Activated CD4-positive, alpha-beta T cell treated with anti-CD3 and anti-CD28 coated beads, Interleukin-2, amount 10 ng/mL, durations not matched to agents 24 days and 14 days (primary cell): ENCODE measurements around the gene CGB1. TPM values are rescaled to one million over a fixed set of nuclear protein-coding genes. Genes with fewer than 3 reads are reported as not detected.
A peak's percentile ranks its signal among the peaks of the same experiment; 100 is the strongest.
"Not testable (repeated sequence)": the region's sequence is repeated elsewhere in the genome, so short reads cannot be mapped to it uniquely, and the experiment has no call there.

Experiments
- DNase-seq: peaks from one replicate; pipeline ENCODE4 v3.0.0; 2022
- H3K27ac Mint-ChIP-seq: one replicate; pipeline ENCODE4 v1.8.0; 2022; ENCODE audit warnings: mild to moderate bottlenecking, mixed read lengths
- H3K27me3 Mint-ChIP-seq: one replicate; pipeline ENCODE4 v1.8.0; 2022; ENCODE audit warnings: mixed read lengths
- H3K36me3 Mint-ChIP-seq: one replicate; pipeline ENCODE4 v1.8.0; 2022; ENCODE audit warnings: low read depth, mild to moderate bottlenecking, mixed read lengths
- H3K4me1 Mint-ChIP-seq: one replicate; pipeline ENCODE4 v1.8.0; 2021; ENCODE audit warnings: mixed read lengths
- H3K4me3 Mint-ChIP-seq: one replicate; pipeline ENCODE4 v1.8.0; 2022; ENCODE audit warnings: mild to moderate bottlenecking, moderate library complexity, mixed read lengths
- H3K9me3 Mint-ChIP-seq: one replicate; pipeline ENCODE4 v1.8.0; 2021; ENCODE audit warnings: mixed read lengths
- intact Hi-C: fragments of 100-400 bp; cut with micrococcal nuclease; formaldehyde crosslinking; loops from one replicate; pipeline ENCODE4 v1.15.1; 2023
- total RNA-seq: library from RNA; stranded (reverse); gene quantifications from 2 replicates; pipeline ENCODE4 v1.2.3, GENCODE V29; 2022

Gene CGB1
- total RNA-seq, 1 donor from 2014 or later: not detected

DNA sequence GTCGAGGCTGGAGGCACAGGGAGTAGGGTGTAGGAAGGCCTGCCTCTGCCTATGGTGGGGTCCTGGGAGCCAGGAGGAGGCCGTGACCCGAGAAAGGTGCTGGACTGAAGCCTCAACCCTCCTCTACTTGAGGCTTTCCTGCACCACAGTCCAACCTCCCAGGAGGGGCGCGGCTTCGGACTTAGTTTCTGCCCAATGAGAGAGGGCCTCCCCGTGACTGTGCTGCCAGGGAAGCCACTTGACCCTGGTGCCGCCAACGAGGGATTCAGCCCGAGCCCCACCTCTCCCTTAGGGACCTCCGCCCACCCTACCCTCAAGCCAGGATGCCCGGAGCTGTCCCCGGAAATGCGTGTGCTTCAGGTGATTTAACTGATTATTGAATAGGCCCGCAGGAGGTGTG lies 12.5 kb downstream of the CGB1 start, which contains the start of gene CGB3:
Gene CGB3 (minus strand): TSS at position 101 of the 400 bp plus-strand sequence. CDS start 362 bp downstream, outside the sequence.
- DNase-seq, H3K4me3 Mint-ChIP-seq, H3K9me3 Mint-ChIP-seq, H3K27ac Mint-ChIP-seq, H3K36me3 Mint-ChIP-seq, intact Hi-C loops: not testable (repeated sequence)
- H3K4me1 Mint-ChIP-seq: peaks cover 11% of the 10 kb centered on the region
- H3K27me3 Mint-ChIP-seq: peaks cover 20% of the 10 kb centered on the region

DNA sequence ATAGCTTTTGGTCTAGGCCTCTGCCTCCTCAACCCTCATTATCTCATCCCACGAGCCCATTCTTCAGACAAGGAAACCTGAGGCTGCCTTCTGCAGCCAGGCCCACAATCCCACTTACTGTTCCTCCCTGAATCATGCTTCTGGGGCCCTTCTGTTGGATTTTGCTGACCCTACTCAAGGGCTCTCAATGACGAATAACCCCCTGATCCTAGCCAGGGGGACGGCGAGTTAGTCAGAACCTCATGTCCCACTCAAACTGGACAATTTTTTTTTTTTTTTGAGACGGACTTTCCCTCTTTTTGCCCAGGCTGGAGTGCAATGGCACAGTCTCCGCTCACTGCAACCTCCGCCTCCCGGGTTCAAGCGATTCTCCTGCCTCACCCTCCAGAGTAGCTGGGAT lies 14.6 kb downstream of the CGB1 start:
- Mint-ChIP-seq H3K27me3 (peaks cover 27% of the 10 kb centered on the region), H3K9me3 (no peaks in the 10 kb centered on the region), H3K4me3 (no peak overlapping the region), H3K4me1 (peaks cover 20% of the 10 kb centered on the region), H3K36me3 (no peaks in the 10 kb centered on the region), H3K27ac (no peak overlapping the region)
- DNase-seq: no peak
- intact Hi-C loops: no loop called here

DNA sequence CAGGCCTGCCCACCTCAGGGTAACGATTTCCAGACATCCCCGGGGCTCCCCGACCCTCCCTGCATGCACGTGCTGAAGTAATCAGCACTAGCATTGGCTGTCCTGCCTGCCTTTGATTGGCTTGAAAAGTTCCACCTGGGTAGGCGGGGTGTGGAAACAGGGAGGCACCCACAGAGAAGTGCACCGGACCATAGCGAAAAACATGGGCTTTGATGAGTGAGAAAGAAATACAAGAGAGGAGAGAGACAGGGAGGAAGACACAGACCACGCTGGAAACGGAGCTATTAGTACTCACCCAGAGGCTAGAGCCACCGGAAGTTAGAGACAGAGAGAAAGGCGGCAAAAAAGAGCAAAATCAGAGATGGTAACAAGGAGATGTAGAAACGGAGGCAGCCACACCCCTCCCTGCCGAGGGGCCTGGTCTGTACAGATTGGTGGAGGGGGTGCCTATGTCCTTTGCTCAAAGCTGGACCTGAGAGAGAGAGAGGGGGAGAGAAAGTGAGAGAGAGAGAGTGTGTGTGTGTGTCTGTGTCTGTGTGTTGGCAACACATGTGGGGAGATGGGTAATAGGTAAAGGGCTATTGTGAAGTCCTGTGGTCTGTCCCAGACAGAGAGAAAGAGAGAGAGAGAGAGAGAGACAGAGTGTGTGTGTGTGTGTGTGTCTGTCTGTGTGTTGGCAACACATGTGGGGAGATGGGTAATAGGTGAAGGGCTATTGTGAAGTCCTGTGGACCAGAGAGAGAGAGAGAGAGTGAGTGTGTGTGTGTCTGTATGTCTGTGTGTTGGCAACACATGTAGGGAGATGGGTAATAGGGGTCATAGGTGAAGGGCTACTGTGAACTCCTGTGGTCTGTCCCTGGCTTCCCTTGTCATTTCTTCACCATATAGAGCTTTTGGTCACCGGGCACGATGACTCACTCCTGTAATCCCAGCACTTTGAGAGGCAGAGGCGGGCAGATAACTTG lies 15.5 kb downstream of the CGB1 start:
- H3K27me3 Mint-ChIP-seq: peaks cover 27% of the 10 kb centered on the region
- no peaks in the 10 kb centered on the region for H3K9me3 Mint-ChIP-seq
- no peaks in the 10 kb centered on the region for H3K36me3 Mint-ChIP-seq
- peaks cover 20% of the 10 kb centered on the region for H3K4me1 Mint-ChIP-seq
- no peak overlapping the region for H3K4me3 Mint-ChIP-seq
- no peak overlapping the region for H3K27ac Mint-ChIP-seq
- DNase-seq: no peak
- intact Hi-C loops: no loop called here

DNA sequence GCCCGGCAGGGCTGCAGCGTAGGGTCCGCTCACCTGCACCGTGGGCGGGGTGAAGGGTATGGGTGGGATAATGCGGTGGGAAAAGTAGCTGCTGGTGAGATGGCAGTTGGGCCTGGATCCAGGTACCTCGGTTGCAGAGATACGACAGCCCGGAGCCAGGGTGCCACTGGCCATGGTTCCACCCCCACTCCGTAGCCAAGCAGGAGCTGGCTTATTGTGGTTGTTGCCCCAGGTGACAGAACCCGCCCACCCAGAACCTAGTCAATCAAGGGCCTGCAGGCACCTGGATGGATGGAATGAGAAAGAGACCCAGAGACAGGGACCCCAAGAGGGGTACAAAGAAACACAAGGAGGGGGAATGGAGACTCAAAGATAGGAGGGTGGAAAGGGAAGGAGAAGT lies 16.4 kb downstream of the CGB1 start:
- intact Hi-C loops: no loop called here
- H3K9me3 Mint-ChIP-seq: no peaks in the 10 kb centered on the region
- H3K36me3 Mint-ChIP-seq: peaks cover 5% of the 10 kb centered on the region
- peaks cover 20% of the 10 kb centered on the region for H3K4me1 Mint-ChIP-seq
- H3K27ac Mint-ChIP-seq: no peak overlapping the region
- DNase-seq: no peak
- peaks cover 27% of the 10 kb centered on the region for H3K27me3 Mint-ChIP-seq
- peak overlapping the region; percentile 84 for H3K4me3 Mint-ChIP-seq

DNA sequence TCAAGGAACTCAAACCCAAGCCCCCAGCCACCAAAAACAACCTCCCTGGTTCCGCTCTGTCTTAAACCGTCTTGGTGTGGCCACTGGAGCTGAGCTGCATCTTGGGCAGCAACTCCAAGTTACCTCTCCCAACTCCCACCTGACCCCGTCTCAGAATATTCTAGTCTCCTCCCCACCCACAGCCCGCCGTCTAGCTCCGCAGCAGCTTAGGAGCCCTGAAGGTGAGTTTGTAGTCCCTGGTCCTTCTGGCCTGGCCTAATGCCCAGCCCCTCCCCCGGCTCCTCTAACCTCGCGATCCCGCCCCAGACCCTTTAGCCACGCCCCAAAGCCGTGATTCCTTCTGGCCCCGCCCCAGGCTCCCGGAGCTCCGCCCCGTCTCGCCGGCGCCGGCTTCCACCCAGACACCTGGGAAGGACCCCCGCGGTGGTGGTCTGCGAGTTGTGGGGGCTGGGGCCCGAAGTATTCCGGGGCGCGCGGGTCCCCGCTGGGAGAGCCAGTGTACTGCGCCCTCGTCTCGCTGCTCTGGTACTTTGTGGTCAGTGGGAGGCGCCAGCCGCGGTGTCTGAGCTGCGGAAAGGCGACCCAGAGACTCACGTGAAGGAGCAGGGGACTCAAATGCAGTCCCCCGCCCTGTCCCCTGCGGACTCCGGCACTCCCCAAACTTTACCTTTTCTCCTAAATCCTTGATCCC lies 17.3 kb downstream of the CGB1 start:
- peaks cover 27% of the 10 kb centered on the region for H3K27me3 Mint-ChIP-seq
- H3K27ac Mint-ChIP-seq: peak overlapping the region; percentile 12
- H3K4me3 Mint-ChIP-seq: peak overlapping the region; percentile 84
- no peaks in the 10 kb centered on the region for H3K9me3 Mint-ChIP-seq
- H3K36me3 Mint-ChIP-seq: peaks cover 5% of the 10 kb centered on the region
- DNase-seq: peak; percentile 90
- intact Hi-C loops: no loop called here
- H3K4me1 Mint-ChIP-seq: peaks cover 20% of the 10 kb centered on the region

DNA sequence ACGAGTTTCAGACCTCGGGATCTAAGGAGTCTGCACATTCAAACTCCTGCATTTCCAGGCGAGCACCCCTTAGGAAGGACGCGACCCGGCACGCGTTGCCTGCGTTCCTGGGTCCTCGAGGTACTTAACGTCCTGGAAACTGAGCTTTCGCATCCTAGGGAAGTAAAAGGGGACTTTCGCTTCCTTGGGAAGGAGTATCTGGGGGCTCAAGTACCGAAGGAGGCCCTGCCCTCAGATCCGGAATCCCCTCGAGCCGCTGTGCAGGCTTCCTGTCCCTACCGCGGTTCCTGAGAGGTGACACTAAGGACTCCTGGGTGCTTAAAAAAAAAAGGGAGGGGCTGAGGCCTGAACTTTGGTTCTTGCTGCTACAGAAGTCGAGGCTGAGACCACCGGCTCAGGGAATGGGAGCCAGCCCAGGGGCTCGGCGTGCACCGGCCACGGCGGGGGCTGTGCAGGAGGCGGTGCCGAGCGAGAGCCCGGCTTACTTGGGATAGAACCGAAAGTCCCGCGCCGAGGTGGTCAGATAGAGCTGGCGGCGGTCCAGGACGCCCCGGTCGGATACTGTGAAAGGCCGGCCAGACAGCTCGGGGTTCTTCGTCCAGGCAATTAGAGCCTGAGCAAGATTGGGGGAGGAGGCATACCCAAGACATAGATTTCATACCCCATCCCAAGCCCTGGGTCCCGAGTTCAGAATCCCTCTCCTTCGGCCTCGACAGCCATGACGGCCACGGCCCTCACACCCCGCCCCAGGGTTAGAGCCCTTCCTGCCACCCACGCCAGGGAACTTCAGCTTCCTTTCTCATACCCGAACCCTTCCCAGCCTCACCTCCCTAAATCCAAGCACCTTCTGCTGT lies 18.1 kb downstream of the CGB1 start:
- Mint-ChIP-seq H3K4me3 (peak overlapping the region; percentile 84), H3K27me3 (peaks cover 27% of the 10 kb centered on the region), H3K4me1 (peaks cover 20% of the 10 kb centered on the region), H3K27ac (peak overlapping the region; percentile 12)
- H3K36me3 Mint-ChIP-seq, H3K9me3 Mint-ChIP-seq, intact Hi-C loops: not testable (repeated sequence)
- peak; percentile 76 for DNase-seq

DNA sequence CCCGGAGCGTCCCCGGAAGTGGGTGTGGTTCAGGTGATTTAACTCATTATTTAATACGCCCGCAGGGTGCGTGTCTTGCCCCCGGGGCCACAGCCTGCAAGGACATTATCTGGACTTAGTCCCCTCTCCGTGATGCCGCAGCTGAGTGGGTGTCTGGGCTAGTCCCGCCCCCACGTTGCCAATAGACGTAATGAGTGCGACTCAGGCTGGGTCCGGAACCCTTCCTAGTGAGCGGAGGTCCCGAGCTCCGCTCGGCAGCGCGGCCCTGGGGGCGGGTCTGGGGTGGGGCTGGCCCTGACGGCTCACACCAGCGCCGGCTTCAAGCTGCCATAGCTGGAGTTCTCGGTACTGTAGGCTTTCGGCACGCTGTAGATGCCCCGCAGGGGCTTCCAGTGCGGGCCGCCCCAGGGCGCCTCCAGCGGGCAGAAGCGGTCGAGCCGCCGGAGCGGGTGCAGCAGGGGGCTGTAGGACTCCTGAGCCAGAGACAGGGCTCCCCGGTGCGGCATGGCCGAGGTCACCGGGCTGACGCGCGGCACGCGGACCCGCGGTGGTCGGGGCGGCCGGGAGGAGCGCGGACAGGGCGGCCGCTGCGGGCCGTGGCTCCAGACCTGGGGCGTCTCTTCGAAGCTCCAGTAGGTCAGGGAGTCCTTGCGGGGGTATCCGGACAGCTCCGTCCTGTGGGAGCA lies 18.9 kb downstream of the CGB1 start:
- Mint-ChIP-seq H3K36me3 (peaks cover 9% of the 10 kb centered on the region), H3K4me3 (peak overlapping the region; percentile 84), H3K9me3 (no peaks in the 10 kb centered on the region), H3K27me3 (peaks cover 27% of the 10 kb centered on the region), H3K27ac (no peak overlapping the region), H3K4me1 (peaks cover 20% of the 10 kb centered on the region)
- peak; percentile 89 for DNase-seq
- intact Hi-C loops: no loop called here

DNA sequence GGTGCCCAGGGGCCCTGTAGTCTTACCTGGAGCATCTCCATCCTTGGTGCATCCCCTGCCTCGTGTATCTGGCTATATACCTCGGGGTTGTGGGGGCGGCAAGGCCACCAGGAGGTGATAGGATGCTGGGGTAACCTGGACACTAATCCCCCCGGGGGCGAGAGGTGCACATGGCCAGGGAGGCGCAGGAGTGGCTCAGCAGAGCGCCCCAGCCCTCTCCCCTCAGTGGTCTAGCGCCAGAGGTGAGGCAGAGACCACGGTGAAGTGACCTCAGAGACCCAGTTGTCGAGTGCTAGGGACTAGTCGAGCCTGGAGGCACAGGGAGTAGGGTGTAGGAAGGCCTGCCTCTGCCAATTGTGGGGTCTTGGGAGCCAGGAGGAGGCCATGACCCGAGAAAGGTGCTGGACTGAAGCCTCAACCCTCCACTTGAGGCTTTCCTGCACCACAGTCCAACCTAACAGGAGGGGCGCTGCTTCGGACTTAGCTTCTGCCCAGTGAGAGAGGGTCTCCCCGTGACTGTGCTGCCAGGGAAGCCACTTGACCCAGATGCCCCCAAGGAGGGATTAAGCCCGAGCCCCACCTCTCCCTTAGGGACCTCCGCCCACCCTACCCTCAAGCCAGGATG lies 19.5 kb downstream of the CGB1 start, which contains the start of gene LHB:
Gene LHB (minus strand): TSS at position 51 of the 625 bp plus-strand sequence. CDS start 10 bp downstream, at position 41.
- Mint-ChIP-seq H3K4me3 (peak within 1 kb of the TSS; percentile 84), H3K36me3 (peaks cover 12% of the 10 kb centered on the region), H3K27me3 (peaks cover 27% of the 10 kb centered on the region), H3K9me3 (no peaks in the 10 kb centered on the region), H3K4me1 (peaks cover 20% of the 10 kb centered on the region), H3K27ac (no peak within 1 kb of the TSS)
- intact Hi-C loops: no loop called here
- no peak for DNase-seq

DNA sequence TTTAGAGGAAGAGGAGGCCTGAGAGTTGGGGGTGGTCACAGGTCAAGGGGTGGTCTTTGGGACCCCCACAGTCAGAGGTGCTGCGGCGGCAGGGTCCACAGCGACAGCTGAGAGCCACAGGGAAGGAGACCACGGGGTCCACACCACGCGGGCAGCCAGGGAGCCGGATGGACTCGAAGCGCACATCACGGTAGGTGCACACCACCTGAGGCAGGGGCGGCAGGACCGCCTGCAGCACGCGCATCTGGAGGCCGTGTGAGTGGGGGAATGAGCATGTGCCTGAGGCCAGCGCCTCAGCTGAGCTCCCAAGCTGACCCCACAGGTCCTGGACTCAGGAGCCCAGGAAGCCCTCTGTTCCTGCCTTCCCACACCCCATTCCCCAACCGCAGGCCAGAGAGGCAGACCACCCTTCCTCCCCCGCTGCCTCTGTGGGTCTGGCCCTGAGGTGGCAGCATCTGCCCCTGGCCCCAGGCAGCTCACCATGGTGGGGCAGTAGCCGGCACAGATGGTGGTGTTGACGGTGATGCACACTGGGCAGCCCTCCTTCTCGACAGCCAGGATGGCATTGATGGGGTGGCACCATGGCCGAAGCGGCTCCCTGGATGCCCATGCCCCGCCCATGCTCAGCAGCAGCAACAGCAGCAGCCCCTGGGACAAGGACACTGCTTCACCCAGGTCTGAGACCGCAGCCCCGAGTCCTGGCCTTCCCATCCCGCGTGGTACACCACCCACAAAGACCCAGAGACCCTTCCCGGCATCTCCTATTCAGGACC lies 20.4 kb downstream of the CGB1 start:
- Mint-ChIP-seq H3K36me3 (peaks cover 17% of the 10 kb centered on the region), H3K9me3 (no peaks in the 10 kb centered on the region), H3K27me3 (peaks cover 24% of the 10 kb centered on the region), H3K4me3 (no peak overlapping the region), H3K27ac (no peak overlapping the region), H3K4me1 (peaks cover 17% of the 10 kb centered on the region)
- DNase-seq: no peak
- intact Hi-C loops: no loop called here

DNA sequence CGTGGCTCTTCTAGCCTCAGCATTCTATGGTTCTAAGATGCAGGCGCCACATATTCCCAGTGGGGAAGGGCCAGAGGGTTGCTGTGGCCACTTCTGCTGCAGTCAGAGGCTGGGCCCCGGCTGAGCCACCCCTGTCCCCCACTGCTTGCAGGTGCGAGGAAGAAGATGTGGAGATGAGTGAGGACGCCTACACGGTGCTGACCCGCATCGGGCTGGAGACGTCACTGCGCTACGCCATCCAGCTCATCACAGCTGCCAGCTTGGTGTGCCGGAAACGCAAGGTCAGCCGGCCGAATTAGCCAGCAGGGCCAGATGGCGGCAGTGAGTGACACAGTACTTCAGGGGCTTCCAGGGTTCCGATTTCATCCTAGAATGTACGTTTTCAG lies 21.8 kb downstream of the CGB1 start:
- no peak for DNase-seq
- intact Hi-C loops: no loop called here
- no peak overlapping the region for H3K4me3 Mint-ChIP-seq

DNA sequence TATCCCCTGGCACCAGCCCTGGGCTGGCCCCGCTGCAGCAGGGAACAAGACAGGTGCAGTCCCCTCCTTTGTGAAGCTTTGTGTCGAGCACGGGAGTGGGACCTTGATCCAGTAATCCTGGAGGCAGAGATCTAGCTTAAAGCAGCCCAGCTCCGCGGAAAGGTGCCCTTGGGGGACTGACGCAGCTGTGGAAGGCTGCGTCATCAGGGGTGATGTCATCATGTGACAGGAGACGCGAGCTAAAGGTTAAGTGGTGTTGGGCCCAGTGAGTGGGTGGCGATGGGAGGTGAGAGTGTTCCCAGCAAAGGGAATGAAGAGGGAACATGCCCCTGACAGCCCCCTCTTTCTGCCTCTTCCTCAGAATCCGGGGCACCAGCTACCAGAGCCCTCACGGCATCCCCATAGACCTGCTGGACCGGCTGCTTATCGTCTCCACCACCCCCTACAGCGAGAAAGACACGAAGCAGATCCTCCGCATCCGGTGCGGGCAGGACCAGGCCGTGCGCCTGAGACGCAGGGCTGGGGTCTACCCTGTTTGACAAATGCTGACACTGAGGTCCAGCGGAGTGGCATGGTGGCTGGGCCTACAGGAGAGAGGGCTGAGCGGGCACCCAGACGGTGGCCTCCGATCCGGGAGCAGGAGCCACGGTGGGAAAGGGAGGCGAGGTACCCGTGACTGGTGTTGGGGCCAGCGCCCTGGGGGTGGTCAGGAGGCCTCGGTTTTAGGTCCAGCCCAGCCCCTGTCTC lies 22.4 kb downstream of the CGB1 start:
- intact Hi-C loops: no loop called here
- Mint-ChIP-seq H3K36me3 (peaks cover 30% of the 10 kb centered on the region), H3K9me3 (no peaks in the 10 kb centered on the region), H3K4me3 (no peak overlapping the region), H3K27ac (no peak overlapping the region), H3K27me3 (peaks cover 8% of the 10 kb centered on the region), H3K4me1 (peaks cover 10% of the 10 kb centered on the region)
- no peak for DNase-seq

More for the DNA sequence above, 21.8 kb downstream of the CGB1 start:
- Mint-ChIP-seq H3K9me3 (no peaks in the 10 kb centered on the region), H3K36me3 (peaks cover 26% of the 10 kb centered on the region), H3K27me3 (peaks cover 11% of the 10 kb centered on the region), H3K4me1 (peaks cover 10% of the 10 kb centered on the region), H3K27ac (no peak overlapping the region)

DNA sequence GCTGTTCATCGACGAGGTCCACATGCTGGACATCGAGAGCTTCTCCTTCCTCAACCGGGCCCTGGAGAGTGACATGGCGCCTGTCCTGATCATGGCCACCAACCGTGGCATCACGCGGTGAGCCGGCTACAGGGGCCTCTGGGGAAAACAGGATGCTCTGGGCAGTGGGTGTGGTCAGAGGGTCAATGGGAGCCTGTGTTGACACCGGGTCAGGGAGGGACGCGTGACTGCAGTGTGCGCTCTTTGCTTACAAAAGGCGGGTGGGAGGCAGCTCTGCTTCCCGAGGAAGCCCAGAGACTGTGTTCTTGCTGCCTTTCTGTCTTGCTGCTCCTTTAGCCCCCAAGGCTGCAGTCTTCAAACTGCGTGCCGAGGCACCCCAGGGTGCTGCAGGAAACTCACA lies 25.5 kb downstream of the CGB1 start:
- no peak for DNase-seq
- Mint-ChIP-seq H3K27ac (no peak overlapping the region), H3K4me1 (no peaks in the 10 kb centered on the region), H3K9me3 (no peaks in the 10 kb centered on the region), H3K4me3 (no peak overlapping the region), H3K27me3 (no peaks in the 10 kb centered on the region), H3K36me3 (peaks cover 38% of the 10 kb centered on the region)
- intact Hi-C loops: no loop called here
